Mesendoderm (in vitro differentiated cells): ENCODE measurements around the gene EEF1AKMT3.

Experiments
- DNase-seq: peaks from one replicate; pipeline ENCODE4 v3.0.0; 2013
- H2AK5ac ChIP-seq: 2 replicates; pipeline ENCODE4 v1.6.1; 2013; ENCODE audit warnings: low read length, inconsistent platforms
- H2BK120ac ChIP-seq: 2 replicates; pipeline ENCODE4 v1.6.1; 2013; ENCODE audit warnings: low read depth, mild to moderate bottlenecking, low read length, moderate library complexity, mixed read lengths
- H2BK15ac ChIP-seq: replicated peaks from 2 replicates; pipeline ENCODE4 v1.6.1; 2013; ENCODE audit warnings: low read depth, mild to moderate bottlenecking, moderate library complexity
- H2BK5ac ChIP-seq: 2 replicates; pipeline ENCODE4 v1.6.1; 2013; ENCODE audit warnings: low read length, inconsistent platforms
- H3K18ac ChIP-seq: 2 replicates; pipeline ENCODE4 v1.6.1; 2013; ENCODE audit warnings: mild to moderate bottlenecking, low read length, mixed read lengths
- H3K23ac ChIP-seq: one replicate; pipeline ENCODE4 v1.6.1; 2013; ENCODE audit warnings: low read length
- H3K27ac ChIP-seq: 2 replicates; pipeline ENCODE4 v1.5.1; 2013; ENCODE audit warnings: low read depth, mild to moderate bottlenecking, inconsistent platforms, low read length, moderate library complexity
- H3K27me3 ChIP-seq: 2 replicates; pipeline ENCODE4 v1.6.1; 2013; ENCODE audit warnings: low read length, control low read depth, mild to moderate bottlenecking, inconsistent platforms; ENCODE audit not compliant: insufficient read depth, poor library complexity
- H3K36me3 ChIP-seq: 2 replicates; pipeline ENCODE4 v1.6.1; 2013; ENCODE audit warnings: low read length, inconsistent platforms; ENCODE audit not compliant: control insufficient read depth, insufficient read depth
- H3K4ac ChIP-seq: one replicate; pipeline ENCODE4 v1.6.1; 2013; ENCODE audit warnings: low read depth, mild to moderate bottlenecking, low read length, moderate library complexity
- H3K4me1 ChIP-seq: 2 replicates; pipeline ENCODE4 v1.6.1; 2013; ENCODE audit warnings: low read depth, low read length, inconsistent platforms; ENCODE audit not compliant: control insufficient read depth
- H3K4me2 ChIP-seq: 2 replicates; pipeline ENCODE4 v1.6.1; 2013; ENCODE audit warnings: low read length
- H3K4me3 ChIP-seq: 2 replicates; pipeline ENCODE4 v1.5.1; 2013; ENCODE audit warnings: mild to moderate bottlenecking, low read length
- H3K56ac ChIP-seq: one replicate; pipeline ENCODE4 v1.6.1; 2013; ENCODE audit warnings: low read length
- H3K79me1 ChIP-seq: 2 replicates; pipeline ENCODE4 v1.6.1; 2013; ENCODE audit warnings: low read length, inconsistent platforms
- H3K79me2 ChIP-seq: 2 replicates; pipeline ENCODE4 v1.6.1; 2013; ENCODE audit warnings: mild to moderate bottlenecking, low read length; ENCODE audit not compliant: control insufficient read depth, insufficient read depth
- H3K9ac ChIP-seq: 2 replicates; pipeline ENCODE4 v1.6.1; 2013; ENCODE audit warnings: low read length, inconsistent platforms
- H4K5ac ChIP-seq: one replicate; pipeline ENCODE4 v1.6.1; 2013; ENCODE audit warnings: low read length
- H4K8ac ChIP-seq: one replicate; pipeline ENCODE4 v1.6.1; 2013; ENCODE audit warnings: low read depth, mild to moderate bottlenecking, control low read depth, low read length, moderate library complexity
- WGBS: extraction: QIAGEN DNeasy Blood & Tissue Kit; methylation state at CpG from one replicate; pipeline ENCODE4 v1.1.7; 2013; ENCODE audit warnings: low lambda C conversion rate, missing lambda C conversion rate; ENCODE audit not compliant: insufficient coverage; ENCODE audit errors: extremely low coverage; 5-methylcytosine and 5-hydroxymethylcytosine counted together

EEF1AKMT3 gene

GRCh38 chr12:57825451-57825850 is 53.0 kb downstream of the EEF1AKMT3 start:
- H3K27me3 ChIP-seq: no peaks in the 10 kb centered on the region
- H4K5ac ChIP-seq: no peak overlapping the region
- H4K8ac ChIP-seq: no peak overlapping the region
- peaks cover 7% of the 10 kb centered on the region for H3K79me1 ChIP-seq
- no peaks in the 10 kb centered on the region for H3K4me1 ChIP-seq
- H3K9ac ChIP-seq: no peak overlapping the region
- no peak overlapping the region for H2AK5ac ChIP-seq
- no peak overlapping the region for H2BK15ac ChIP-seq
- H3K4me3 ChIP-seq: no peak overlapping the region
- no peak overlapping the region for H3K23ac ChIP-seq
- H2BK120ac ChIP-seq: no peak overlapping the region
- no peak for DNase-seq
- no peak overlapping the region for H3K27ac ChIP-seq
- H3K79me2 ChIP-seq: peaks cover 7% of the 10 kb centered on the region
- no peak overlapping the region for H3K4ac ChIP-seq
- H3K36me3 ChIP-seq: peaks cover 30% of the 10 kb centered on the region
- no peak overlapping the region for H3K56ac ChIP-seq
- H3K18ac ChIP-seq: no peak overlapping the region
- no peak overlapping the region for H3K4me2 ChIP-seq
- H2BK5ac ChIP-seq: no peak overlapping the region
- WGBS: no CpG with 5 or more reads among the region's 2 CpGs

GRCh38 chr12:57826400-57826799 is 54.0 kb downstream of the EEF1AKMT3 start:
- no CpG with 5 or more reads among the region's 2 CpGs for WGBS
- Histone ChIP-seq H3K23ac (no peak overlapping the region), H2BK5ac (no peak overlapping the region), H3K79me2 (peaks cover 7% of the 10 kb centered on the region), H3K4ac (no peak overlapping the region), H3K27me3 (no peaks in the 10 kb centered on the region), H3K4me1 (no peaks in the 10 kb centered on the region), H2BK120ac (no peak overlapping the region), H2AK5ac (no peak overlapping the region), H3K4me2 (no peak overlapping the region), H4K5ac (no peak overlapping the region), H3K9ac (no peak overlapping the region), H3K27ac (no peak overlapping the region), H3K36me3 (peaks cover 30% of the 10 kb centered on the region), H3K18ac (no peak overlapping the region), H4K8ac (no peak overlapping the region), H3K79me1 (peaks cover 7% of the 10 kb centered on the region), H3K4me3 (no peak overlapping the region), H2BK15ac (no peak overlapping the region), H3K56ac (no peak overlapping the region)
- no peak for DNase-seq

- H3K4me3 ChIP-seq: no peak overlapping the region
- H2BK15ac ChIP-seq: no peak overlapping the region
- no peak overlapping the region for H3K4me2 ChIP-seq
- H4K8ac ChIP-seq: no peak overlapping the region
- H3K27me3 ChIP-seq: no peaks in the 10 kb centered on the region
- peaks cover 8% of the 10 kb centered on the region for H3K79me2 ChIP-seq
- no peak overlapping the region for H2AK5ac ChIP-seq
- no peak overlapping the region for H3K18ac ChIP-seq
- H3K79me1 ChIP-seq: peaks cover 9% of the 10 kb centered on the region
- H4K5ac ChIP-seq: no peak overlapping the region
- H3K27ac ChIP-seq: no peak overlapping the region
- H3K4ac ChIP-seq: no peak overlapping the region
- no peak overlapping the region for H3K9ac ChIP-seq
- no peak for DNase-seq
- H2BK5ac ChIP-seq: no peak overlapping the region
- no peaks in the 10 kb centered on the region for H3K4me1 ChIP-seq
- WGBS: no CpG with 5 or more reads among the region's 1 CpG
- no peak overlapping the region for H2BK120ac ChIP-seq
- peaks cover 30% of the 10 kb centered on the region for H3K36me3 ChIP-seq
- H3K56ac ChIP-seq: no peak overlapping the region
- no peak overlapping the region for H3K23ac ChIP-seq
Measured at GRCh38 chr12:57826966-57827365, 54.6 kb downstream of the EEF1AKMT3 start.

- Histone ChIP-seq H3K23ac (no peak overlapping the region), H3K79me2 (peaks cover 25% of the 10 kb centered on the region), H3K36me3 (peaks cover 23% of the 10 kb centered on the region), H3K4ac (no peak overlapping the region), H3K4me1 (peaks cover 4% of the 10 kb centered on the region), H2BK15ac (no peak overlapping the region), H4K8ac (no peak overlapping the region), H2AK5ac (no peak overlapping the region), H3K18ac (no peak overlapping the region), H4K5ac (no peak overlapping the region), H2BK120ac (no peak overlapping the region), H3K9ac (no peak overlapping the region), H3K27me3 (no peaks in the 10 kb centered on the region), H3K27ac (no peak overlapping the region), H3K4me2 (no peak overlapping the region), H3K4me3 (no peak overlapping the region), H2BK5ac (no peak overlapping the region), H3K56ac (no peak overlapping the region), H3K79me1 (peaks cover 22% of the 10 kb centered on the region)
- no CpG with 5 or more reads among the region's 10 CpGs for WGBS
- DNase-seq: no peak
Measured at GRCh38 chr12:57829025-57829777, 56.8 kb downstream of the EEF1AKMT3 start.

- no peak overlapping the region for H4K8ac ChIP-seq
- no peak overlapping the region for H4K5ac ChIP-seq
- H3K27me3 ChIP-seq: no peaks in the 10 kb centered on the region
- H3K23ac ChIP-seq: no peak overlapping the region
- no peak overlapping the region for H2BK120ac ChIP-seq
- H2BK15ac ChIP-seq: no peak overlapping the region
- H3K18ac ChIP-seq: no peak overlapping the region
- H3K27ac ChIP-seq: no peak overlapping the region
- H3K36me3 ChIP-seq: peaks cover 17% of the 10 kb centered on the region
- peaks cover 23% of the 10 kb centered on the region for H3K79me1 ChIP-seq
- H3K9ac ChIP-seq: no peak overlapping the region
- no peak overlapping the region for H3K4ac ChIP-seq
- DNase-seq: no peak
- no peak overlapping the region for H3K4me2 ChIP-seq
- H3K4me1 ChIP-seq: peaks cover 4% of the 10 kb centered on the region
- peaks cover 32% of the 10 kb centered on the region for H3K79me2 ChIP-seq
- H3K56ac ChIP-seq: no peak overlapping the region
- no peak overlapping the region for H3K4me3 ChIP-seq
- no peak overlapping the region for H2AK5ac ChIP-seq
- no CpG with 5 or more reads among the region's 2 CpGs for whole genome bisulfite sequencing
- no peak overlapping the region for H2BK5ac ChIP-seq
Measured at GRCh38 chr12:57830393-57830792, 58.0 kb downstream of the EEF1AKMT3 start.
